Retinal pigment epithelial cell (primary cell): ENCODE measurements around the gene CTIF.

Experiments used
- DNase-seq: peaks from one replicate; pipeline ENCODE4 v3.0.0-alpha.2; 2010; ENCODE audit warnings: low read depth
- H3K4me3 ChIP-seq: 2 replicates; pipeline ENCODE4 v1.5.1; 2011; ENCODE audit warnings: mild to moderate bottlenecking, low read length, control low read depth, moderate library complexity
- TF ChIP-seq, protein P1 (sequence below): conservative IDR thresholded peaks from 2 replicates; pipeline ENCODE4 v1.5.1; 2011; ENCODE audit warnings: low read depth, low read length, control low read depth, inconsistent platforms

Gene CTIF

DNA sequence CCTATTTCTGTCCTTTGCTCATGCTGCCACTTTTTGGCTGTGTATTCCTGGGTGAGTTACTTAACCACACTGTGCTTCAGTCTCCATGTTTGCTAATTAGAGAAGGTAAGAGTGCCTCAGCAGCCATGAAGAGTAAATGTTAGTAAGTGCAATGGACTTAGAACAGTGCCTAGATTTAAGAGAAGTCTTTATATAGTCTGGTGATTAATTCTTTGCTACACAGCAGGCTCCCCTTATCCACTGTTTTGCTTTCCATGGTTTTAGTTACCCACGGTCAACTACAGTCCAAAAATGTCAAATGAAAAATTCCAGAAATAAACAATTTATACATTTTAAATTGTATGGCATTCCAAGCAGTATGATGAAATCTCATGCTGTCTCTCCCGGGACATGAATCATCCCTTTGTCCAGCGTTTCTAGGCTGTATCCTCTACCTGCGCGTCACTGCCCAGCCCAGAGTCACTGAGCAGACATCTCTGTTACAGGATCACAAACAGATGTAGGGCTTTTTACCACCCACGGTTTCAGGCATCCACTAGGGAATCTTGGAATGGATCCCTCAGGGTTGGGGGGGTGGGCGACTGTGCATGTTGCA lies 91.0 kb downstream of the CTIF start:
- DNase-seq: peak; percentile 57
- H3K4me3 ChIP-seq: no peak overlapping the region
- TF ChIP-seq, protein P1, sequence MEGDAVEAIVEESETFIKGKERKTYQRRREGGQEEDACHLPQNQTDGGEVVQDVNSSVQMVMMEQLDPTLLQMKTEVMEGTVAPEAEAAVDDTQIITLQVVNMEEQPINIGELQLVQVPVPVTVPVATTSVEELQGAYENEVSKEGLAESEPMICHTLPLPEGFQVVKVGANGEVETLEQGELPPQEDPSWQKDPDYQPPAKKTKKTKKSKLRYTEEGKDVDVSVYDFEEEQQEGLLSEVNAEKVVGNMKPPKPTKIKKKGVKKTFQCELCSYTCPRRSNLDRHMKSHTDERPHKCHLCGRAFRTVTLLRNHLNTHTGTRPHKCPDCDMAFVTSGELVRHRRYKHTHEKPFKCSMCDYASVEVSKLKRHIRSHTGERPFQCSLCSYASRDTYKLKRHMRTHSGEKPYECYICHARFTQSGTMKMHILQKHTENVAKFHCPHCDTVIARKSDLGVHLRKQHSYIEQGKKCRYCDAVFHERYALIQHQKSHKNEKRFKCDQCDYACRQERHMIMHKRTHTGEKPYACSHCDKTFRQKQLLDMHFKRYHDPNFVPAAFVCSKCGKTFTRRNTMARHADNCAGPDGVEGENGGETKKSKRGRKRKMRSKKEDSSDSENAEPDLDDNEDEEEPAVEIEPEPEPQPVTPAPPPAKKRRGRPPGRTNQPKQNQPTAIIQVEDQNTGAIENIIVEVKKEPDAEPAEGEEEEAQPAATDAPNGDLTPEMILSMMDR: no peak

DNA sequence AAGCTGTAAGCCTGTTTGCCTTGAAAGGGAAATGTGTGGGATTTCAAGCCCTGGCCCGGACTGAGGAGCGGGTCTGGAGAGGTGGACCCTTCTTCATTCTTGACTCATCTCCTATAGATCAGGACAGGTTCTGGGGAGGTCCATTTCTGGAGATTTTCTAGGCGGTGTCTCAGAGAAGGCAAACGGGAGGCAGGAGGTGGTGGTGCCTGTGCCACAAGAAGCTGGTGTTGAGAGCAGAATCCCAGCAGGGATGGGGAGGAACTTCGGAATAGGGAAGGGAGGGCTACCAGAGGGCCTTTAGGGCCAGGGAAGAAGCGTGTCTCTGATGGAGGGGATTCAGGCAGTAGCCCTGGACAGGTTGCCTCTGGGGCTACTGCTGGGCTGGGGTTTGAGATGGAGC lies 93.0 kb downstream of the CTIF start:
- DNase-seq: no peak
- no peak overlapping the region for H3K4me3 ChIP-seq
- TF ChIP-seq, protein P1: no peak

DNA sequence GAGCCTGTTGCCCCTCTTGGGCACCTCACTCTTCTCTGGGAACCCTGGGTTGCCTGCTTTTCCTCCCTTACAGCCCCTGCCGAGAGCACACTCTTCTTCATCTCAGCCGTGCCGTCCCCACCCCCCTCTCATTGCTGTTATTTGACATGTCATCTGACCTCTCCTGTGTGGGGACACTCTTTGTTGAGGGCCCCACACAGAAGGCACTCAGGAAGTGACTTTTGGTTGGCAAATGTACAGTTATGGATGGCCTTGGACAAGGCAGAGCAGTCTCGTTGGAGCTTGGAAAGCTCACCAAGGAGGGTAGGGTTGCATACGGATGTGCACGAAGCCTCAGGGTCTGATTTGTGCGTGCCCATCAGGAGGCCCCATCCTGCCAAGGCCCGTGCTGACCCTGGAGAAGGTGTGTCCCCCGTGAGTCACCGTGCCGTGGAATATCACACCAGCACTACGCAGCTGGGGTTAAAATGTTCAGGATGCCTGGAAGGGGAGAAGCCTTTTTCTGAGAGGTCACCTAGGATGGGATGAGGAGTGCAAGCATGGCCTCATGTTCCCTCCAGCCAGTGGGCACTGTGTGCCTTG lies 93.9 kb downstream of the CTIF start:
- TF ChIP-seq, protein P1: no peak
- no peak overlapping the region for H3K4me3 ChIP-seq

DNA sequence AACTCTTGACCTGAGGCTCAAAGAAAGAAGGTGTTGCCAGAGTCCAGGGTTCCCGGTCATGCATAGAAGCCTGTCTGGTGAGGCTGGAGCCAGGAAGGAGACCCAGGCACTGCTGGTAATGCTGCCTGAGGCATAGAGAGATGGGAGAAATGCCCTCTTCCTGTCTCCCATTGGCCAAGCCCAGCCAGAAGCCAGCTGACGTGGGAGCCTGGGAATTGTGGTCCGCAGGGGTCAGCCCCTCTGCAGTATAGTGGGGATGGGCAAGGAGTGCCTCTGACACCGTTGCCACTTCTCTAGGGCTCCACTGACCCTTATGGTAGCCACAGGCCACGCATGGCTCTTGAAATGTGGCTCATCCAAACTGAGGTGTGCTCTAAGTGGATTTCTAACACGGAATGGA lies 95.7 kb downstream of the CTIF start:
- DNase-seq: no peak
- no peak overlapping the region for H3K4me3 ChIP-seq
- TF ChIP-seq, protein P1: no peak

More for the DNA sequence above, 93.9 kb downstream of the CTIF start:
- no peak for DNase-seq

DNA sequence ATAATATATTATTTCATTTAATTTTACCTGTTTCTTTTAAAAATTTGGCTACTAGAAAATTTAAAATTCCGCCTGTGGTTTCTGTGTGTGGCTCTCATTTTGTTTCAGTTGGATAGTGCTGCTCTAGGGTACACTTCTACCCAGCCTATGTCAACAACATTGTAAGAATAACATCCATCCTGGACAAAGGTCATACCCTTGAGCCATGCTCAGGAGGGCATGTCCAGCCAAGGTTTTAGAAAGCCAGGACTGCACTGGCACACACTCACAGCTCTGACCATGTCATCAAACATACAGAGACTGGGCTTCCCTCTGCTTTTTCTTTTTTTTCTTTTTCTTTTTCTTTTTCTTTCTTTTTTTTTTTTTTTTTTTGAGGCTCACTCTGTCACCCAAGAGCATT lies 96.1 kb downstream of the CTIF start:
- TF ChIP-seq, protein P1: no peak
- H3K4me3 ChIP-seq: no peak overlapping the region
- no peak for DNase-seq

DNA sequence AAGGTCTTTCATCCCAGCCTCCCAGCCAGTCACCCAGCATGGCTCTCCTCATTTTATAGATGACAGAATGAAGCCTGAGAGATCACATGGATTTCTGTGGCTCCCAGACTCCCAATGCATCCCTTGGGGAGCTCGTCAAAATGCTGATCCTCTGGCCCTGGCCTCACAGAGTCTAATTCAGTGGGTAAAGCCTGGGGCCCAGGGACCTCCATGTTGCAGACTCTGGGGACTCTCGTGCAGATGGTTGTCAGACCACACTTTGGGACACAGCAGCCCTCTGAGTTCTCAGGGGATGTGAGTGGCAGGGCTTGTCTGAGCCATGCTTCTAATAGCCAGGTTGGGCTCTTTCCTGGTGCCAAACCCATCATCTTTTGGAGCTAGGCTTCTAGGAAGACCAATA lies 97.0 kb downstream of the CTIF start:
- DNase-seq: no peak
- H3K4me3 ChIP-seq: no peak overlapping the region
- TF ChIP-seq, protein P1: no peak

DNA sequence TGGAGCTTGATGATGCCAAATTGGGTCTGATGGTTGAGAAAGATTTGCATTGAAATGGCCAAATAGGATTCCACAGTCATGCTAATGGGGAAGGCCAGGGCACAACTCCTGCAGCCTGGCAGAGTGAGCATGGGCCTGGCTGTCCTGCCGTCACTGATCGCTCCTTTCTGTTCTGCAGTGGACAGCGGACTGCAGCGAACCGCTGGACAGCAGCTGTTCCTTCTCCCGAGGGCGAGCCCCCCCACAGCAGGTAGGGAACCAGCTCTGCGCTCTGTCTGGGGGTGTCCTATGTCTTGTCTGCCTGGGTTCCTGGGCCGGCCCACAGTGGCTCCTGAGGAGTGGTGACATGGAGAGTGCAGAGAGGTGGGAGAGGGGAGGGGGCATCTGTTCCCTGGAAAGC lies 97.6 kb downstream of the CTIF start:
- no peak for DNase-seq
- TF ChIP-seq, protein P1: no peak
- no peak overlapping the region for H3K4me3 ChIP-seq
